GM18867 (cell line): ENCODE results near the gene FEZF2.

Source experiments
- ATAC-seq: cut with Tn5 transposase; IDR thresholded peaks from one replicate; pipeline ENCODE4 v1.9.1; 2021; ENCODE audit warnings: mild to moderate bottlenecking, moderate library complexity; ENCODE audit not compliant: unreplicated experiment

The FEZF2 gene

DNA sequence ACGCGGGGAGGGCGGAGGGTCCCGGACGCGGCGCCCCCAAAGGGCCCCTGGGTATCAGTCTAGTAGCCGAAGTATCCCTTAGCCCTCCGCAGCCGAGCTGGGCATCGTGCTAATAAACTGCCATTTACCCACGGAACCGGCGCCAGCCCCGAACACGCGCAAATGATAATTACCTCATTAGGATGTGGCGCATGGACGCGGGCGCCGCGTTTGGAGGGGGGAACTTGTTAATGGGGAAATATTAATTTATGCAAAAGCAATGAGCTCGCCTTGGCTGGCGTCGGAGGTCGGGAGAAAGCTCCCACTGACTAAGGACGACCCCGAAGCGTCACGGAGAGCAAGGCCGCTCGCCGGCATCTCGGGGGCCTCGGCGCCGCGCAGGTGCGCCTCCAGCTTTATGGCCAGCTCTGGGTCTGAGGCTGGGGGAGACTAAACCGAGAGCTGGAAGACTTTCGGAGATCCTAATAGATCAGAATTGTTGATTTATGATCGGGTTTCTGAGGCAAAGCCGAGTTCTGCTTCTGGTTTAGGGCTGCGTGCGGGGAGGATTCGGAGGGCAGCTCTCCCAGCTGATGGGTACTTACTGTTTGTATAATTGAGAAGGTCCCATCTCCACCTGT is 474 bp upstream of the FEZF2 start:
- no peak for ATAC-seq

- ATAC-seq = no peak
Measured at GRCh38 chr3:62372621-62373041, 719 bp downstream of the FEZF2 start.

GRCh38 chr3:62371720-62372591 is 1.4 kb downstream of the FEZF2 start:
- no peak for ATAC-seq

GRCh38 chr3:62370858-62371719 is 2.3 kb downstream of the FEZF2 start:
- no peak for ATAC-seq

DNA sequence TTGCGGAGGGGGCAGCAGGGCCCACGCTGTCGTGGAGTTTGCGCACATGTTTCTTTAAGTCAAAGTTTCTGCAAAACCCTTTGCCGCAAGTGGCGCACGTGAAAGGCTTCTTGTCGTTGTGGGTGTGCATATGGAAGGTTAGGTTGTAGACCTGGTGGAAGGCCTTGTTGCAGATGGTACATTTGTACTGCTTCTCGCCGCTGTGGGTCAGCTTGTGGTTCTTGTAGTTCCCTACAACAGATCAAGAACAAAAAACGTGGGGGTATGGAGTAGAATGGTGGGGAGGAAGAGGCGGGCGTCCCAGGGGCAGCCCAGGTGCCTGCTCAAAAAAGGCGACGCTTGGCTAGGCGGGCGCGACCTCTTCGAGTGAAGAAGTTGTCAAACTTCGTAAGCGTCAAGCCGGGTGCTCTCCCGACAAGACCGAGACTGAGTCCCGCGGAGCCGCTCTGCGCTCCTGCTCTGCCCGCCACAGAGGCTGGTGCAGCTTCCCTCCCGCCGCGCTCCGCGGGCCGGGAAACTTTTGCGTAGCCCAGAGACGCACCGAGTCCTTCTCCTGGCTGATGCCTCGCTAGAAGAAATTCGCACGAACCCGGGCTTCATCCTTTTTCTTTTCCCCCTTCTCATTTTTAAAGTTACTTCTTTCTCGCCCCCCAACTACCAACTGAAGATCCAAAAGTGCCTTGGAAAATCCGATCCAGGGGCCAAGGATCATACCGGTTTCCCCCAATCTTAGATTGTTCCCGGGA is 3.1 kb downstream of the FEZF2 start:
- no peak for ATAC-seq

DNA sequence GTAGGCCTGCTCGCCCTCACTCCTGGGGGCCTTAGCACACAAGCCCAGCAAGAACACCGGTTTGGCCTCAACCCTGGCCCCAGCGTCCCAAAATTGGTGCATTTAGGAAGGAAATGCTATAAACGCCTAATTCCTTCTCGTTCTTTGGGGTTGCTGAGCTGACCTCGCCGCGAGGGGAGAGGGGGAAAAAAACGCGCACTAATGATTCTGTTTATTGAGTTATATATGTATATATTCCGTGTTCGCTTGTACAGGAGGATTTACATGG is 3.9 kb downstream of the FEZF2 start:
- no peak for ATAC-seq

DNA sequence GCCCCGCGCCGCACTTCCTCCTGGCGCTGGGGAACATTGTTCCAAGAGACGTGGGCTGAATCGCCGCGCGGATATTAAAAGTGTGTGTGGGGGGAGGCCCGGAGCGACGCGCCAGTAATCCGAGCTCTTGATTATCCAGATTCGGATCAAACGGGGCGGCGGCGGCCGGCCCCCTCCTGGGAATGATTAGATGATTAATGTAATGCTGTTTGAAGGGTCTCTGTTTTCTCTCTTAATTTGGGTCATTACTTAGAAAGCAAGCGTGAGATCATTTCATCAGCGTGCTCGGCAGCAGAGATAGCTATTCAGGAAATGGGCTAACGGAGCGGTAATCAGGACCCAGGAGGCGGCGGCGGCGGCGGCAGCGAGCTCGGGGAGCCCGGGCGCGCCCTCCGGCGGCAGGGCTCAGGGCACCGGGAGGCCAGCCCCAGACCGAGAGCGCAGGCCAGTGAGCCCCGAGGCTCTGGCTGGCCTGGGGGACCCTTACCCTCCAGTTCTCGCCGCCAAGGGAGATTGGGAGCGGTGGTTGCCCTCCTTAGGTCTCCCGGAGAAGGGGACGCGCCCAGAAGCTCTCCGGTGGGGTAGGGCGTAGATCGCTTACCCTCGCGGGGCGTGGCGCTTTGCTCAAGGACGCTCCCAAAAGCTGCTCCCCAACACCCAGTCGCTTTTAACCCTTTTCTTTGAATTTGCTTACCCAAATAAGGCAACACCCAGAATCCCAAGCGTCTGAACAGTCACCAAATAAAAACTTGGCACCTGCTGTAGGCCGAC is 4.5 kb downstream of the FEZF2 start:
- no peak for ATAC-seq

DNA sequence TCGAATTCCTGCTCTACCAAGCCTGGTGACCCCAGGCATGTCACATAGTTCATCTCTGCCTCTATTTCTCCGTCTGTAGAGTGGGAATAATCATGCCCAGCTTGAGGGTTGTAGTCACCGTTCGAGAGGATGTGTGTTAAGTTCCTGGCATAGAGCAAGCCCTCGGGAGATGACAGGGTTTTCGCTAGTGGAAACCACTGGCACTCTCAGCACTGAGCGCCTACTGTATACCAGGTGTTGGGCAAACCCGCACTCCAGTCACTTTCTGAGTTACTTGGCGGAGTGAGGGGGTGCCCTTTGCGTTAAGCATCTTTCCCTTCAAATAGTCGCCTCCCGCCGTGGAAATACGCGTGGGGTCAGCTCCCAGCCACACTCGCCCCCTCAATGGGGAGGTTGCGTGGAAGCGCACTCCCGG is 5.1 kb downstream of the FEZF2 start:
- ATAC-seq = no peak

GRCh38 chr3:62367763-62368195 is 5.6 kb downstream of the FEZF2 start:
- no peak for ATAC-seq

DNA sequence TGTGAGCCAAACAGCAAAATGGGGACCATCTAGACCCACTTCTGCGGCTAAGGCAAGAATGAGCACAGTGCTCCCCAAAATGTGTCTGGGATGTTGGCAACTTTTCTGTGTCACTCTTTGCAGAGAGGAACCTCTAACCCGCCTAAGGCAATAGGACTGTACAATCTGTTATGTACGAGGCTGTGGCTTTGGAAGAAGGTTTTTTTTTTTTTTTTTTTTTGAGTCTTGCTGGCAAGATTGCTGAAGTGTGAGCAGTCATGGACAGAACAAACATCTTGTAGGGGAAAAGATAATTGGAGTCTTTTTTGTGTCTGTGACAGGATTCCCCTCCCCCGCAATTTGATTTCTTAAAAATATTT is 7.2 kb downstream of the FEZF2 start:
- ATAC-seq = no peak

- no peak for ATAC-seq
Measured at GRCh38 chr3:62365391-62366125, 7.8 kb downstream of the FEZF2 start.

- ATAC-seq = no peak
Measured at GRCh38 chr3:62364191-62364590, 9.2 kb downstream of the FEZF2 start.

GRCh38 chr3:62363275-62363674 is 10.1 kb downstream of the FEZF2 start:
- ATAC-seq = no peak

GRCh38 chr3:62361824-62362223 is 11.5 kb downstream of the FEZF2 start:
- ATAC-seq = peak; percentile 29

- peak; percentile 90 for ATAC-seq
Measured at GRCh38 chr3:62361261-62361660, 12.1 kb downstream of the FEZF2 start.

DNA sequence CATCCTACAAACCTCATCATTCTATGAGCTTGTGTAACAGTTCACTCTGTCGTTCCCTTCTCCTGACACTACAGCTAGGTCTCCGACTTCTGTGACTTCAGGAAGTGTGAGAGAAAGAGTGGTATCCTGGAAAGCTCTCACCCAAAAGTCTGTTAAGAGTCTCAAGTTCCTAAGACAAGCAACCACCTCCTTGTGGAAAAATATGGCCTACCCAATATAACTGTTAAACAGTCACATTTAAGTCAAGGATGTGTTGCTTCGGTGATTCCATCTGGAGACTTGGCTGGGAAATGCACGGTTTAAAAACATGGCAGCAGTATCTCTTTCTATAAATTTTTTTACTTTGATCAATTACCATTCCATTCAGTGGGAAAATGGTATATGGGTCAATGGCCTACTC is 13.8 kb downstream of the FEZF2 start:
- ATAC-seq = no peak

- ATAC-seq = no peak
Measured at GRCh38 chr3:62356356-62356755, 17.0 kb downstream of the FEZF2 start.

DNA sequence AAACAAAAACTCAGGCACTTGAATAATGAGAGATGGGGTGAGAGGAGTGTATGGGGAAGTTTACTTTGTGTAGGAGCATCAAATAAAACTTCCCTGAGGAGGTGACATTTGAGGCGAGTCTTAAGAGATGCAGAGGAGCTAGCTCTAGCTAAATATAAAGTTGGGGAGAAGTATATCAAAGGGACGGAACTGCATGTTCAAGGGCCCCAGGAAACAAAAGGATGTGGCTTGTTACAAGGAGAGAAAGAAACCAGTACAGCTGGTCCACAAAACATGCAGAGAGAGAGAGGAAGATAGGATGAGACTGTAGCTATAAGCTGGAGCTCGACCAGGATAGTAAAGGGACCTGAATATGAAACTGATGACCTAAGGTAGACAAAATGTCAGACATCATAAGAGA is 17.6 kb downstream of the FEZF2 start:
- ATAC-seq = no peak

DNA sequence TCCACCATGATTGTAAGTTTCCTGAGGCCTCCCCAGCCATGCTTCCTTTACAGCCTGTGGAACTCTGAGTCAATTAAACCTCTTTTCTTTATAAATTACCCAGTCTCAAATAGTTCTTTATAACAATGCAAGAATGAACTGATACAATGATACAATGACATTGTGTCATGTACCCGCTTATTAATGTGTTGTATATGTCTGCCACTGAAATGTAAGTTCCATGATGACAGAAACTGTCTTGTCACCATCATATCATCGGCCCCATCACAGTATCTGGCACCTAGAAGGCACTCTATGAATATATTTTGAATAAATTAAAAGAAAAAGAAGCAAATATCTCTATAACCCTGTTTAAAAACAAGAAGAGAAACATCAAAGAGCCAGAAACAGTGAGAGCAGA is 29.6 kb downstream of the FEZF2 start:
- no peak for ATAC-seq

- ATAC-seq = no peak
Measured at GRCh38 chr3:62335196-62335595, 38.2 kb downstream of the FEZF2 start.
